ENCODE measurements around the gene ZNF775. TPM values are rescaled to one million over a fixed set of nuclear protein-coding genes. Genes with fewer than 3 reads are reported as not detected.

The ZNF775 gene
- total and polyA plus RNA-seq, 2 of the 13 experiments (the other 11 are each of a cell fraction or from before 2014, with no cell fraction given) = 3.1 to 3.2 TPM

DNA sequence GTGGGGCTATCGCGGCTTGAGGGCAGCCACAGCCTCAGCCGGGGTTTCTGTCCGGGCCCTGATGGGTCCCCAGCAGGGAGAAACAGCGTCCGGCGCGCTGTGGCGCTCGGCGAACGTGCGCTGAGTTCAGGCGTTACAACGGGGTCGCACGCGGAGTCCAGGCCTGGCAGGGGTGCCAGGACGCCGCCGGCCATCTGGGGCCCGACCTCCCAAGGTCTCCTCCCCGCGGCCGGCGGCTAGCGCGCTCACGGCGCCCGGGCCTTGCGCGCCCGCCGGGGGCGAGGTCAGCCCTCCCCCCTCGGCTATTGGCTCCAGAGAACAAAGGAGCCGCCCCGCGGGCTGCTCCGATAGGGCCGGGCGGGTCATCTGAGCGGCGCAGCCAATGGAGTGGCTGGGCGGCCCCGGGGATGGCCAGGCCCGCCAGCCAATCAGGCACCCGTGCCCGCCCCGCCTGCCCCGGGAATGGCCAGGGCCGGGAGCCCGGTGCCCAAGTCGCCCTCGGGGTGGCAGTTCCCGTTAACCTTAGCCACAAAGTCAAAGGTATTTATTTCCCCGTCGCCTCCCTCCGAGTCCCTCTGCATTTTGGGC, at the start of gene ZNF775 (continued):
- TF ChIP-seq, protein P1, sequence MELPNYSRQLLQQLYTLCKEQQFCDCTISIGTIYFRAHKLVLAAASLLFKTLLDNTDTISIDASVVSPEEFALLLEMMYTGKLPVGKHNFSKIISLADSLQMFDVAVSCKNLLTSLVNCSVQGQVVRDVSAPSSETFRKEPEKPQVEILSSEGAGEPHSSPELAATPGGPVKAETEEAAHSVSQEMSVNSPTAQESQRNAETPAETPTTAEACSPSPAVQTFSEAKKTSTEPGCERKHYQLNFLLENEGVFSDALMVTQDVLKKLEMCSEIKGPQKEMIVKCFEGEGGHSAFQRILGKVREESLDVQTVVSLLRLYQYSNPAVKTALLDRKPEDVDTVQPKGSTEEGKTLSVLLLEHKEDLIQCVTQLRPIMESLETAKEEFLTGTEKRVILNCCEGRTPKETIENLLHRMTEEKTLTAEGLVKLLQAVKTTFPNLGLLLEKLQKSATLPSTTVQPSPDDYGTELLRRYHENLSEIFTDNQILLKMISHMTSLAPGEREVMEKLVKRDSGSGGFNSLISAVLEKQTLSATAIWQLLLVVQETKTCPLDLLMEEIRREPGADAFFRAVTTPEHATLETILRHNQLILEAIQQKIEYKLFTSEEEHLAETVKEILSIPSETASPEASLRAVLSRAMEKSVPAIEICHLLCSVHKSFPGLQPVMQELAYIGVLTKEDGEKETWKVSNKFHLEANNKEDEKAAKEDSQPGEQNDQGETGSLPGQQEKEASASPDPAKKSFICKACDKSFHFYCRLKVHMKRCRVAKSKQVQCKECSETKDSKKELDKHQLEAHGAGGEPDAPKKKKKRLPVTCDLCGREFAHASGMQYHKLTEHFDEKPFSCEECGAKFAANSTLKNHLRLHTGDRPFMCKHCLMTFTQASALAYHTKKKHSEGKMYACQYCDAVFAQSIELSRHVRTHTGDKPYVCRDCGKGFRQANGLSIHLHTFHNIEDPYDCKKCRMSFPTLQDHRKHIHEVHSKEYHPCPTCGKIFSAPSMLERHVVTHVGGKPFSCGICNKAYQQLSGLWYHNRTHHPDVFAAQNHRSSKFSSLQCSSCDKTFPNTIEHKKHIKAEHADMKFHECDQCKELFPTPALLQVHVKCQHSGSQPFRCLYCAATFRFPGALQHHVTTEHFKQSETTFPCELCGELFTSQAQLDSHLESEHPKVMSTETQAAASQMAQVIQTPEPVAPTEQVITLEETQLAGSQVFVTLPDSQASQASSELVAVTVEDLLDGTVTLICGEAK (IDR thresholded peaks at IDR 0.05) = no peak
- TF ChIP-seq, protein P1 (CRISPR knock-in tag; IDR thresholded peaks at IDR 0.05) = peak; percentile 21
- TF ChIP-seq, protein P2, sequence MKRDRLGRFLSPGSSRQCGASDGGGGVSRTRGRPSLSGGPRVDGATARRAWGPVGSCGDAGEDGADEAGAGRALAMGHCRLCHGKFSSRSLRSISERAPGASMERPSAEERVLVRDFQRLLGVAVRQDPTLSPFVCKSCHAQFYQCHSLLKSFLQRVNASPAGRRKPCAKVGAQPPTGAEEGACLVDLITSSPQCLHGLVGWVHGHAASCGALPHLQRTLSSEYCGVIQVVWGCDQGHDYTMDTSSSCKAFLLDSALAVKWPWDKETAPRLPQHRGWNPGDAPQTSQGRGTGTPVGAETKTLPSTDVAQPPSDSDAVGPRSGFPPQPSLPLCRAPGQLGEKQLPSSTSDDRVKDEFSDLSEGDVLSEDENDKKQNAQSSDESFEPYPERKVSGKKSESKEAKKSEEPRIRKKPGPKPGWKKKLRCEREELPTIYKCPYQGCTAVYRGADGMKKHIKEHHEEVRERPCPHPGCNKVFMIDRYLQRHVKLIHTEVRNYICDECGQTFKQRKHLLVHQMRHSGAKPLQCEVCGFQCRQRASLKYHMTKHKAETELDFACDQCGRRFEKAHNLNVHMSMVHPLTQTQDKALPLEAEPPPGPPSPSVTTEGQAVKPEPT (CRISPR knock-in tag; IDR thresholded peaks at IDR 0.05; ENCODE audit: low read depth) = no peak
- TF ChIP-seq, protein P3, sequence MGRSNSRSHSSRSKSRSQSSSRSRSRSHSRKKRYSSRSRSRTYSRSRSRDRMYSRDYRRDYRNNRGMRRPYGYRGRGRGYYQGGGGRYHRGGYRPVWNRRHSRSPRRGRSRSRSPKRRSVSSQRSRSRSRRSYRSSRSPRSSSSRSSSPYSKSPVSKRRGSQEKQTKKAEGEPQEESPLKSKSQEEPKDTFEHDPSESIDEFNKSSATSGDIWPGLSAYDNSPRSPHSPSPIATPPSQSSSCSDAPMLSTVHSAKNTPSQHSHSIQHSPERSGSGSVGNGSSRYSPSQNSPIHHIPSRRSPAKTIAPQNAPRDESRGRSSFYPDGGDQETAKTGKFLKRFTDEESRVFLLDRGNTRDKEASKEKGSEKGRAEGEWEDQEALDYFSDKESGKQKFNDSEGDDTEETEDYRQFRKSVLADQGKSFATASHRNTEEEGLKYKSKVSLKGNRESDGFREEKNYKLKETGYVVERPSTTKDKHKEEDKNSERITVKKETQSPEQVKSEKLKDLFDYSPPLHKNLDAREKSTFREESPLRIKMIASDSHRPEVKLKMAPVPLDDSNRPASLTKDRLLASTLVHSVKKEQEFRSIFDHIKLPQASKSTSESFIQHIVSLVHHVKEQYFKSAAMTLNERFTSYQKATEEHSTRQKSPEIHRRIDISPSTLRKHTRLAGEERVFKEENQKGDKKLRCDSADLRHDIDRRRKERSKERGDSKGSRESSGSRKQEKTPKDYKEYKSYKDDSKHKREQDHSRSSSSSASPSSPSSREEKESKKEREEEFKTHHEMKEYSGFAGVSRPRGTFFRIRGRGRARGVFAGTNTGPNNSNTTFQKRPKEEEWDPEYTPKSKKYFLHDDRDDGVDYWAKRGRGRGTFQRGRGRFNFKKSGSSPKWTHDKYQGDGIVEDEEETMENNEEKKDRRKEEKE (IDR thresholded peaks at IDR 0.05) = no peak
- TF ChIP-seq SP2 (CRISPR knock-in tag; IDR thresholded peaks at IDR 0.05) = peak; percentile 94
- TF ChIP-seq, protein P4, sequence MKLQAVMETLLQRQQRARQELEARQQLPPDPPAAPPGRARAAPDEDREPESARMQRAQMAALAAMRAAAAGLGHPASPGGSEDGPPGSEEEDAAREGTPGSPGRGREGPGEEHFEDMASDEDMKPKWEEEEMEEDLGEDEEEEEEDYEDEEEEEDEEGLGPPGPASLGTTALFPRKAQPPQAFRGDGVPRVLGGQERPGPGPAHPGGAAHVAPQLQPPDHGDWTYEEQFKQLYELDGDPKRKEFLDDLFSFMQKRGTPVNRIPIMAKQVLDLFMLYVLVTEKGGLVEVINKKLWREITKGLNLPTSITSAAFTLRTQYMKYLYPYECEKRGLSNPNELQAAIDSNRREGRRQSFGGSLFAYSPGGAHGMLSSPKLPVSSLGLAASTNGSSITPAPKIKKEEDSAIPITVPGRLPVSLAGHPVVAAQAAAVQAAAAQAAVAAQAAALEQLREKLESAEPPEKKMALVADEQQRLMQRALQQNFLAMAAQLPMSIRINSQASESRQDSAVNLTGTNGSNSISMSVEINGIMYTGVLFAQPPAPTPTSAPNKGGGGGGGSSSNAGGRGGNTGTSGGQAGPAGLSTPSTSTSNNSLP (IDR thresholded peaks at IDR 0.05; ENCODE audit: low read depth, low read length) = no peak
